Neural progenitor cell (in vitro differentiated cells): ENCODE data around the gene ZC3H18. TPM values are rescaled to one million over a fixed set of nuclear protein-coding genes. Genes with fewer than 3 reads are reported as not detected.

Source experiments
- DNase-seq: peaks from one replicate; pipeline ENCODE4 v3.0.0-alpha.2; 2016; ENCODE audit warnings: low spot score
- H2AFZ ChIP-seq: fragments of 200-600 bp; sonication (generic); replicated peaks from 2 replicates; pipeline ENCODE4 v1.6.1; 2016; ENCODE audit warnings: antibody characterized with exemption
- H3F3A ChIP-seq: fragments of 200-600 bp; sonication (generic); 2 replicates; pipeline ENCODE4 v1.6.1; 2016; ENCODE audit warnings: antibody characterized with exemption, low read depth
- H3K27ac ChIP-seq: fragments of 200-600 bp; sonication (generic); 2 replicates; pipeline ENCODE4 v1.5.1; 2016; ENCODE audit warnings: mild to moderate bottlenecking
- H3K27me3 ChIP-seq: fragments of 200-600 bp; sonication (generic); 2 replicates; pipeline ENCODE4 v1.6.1; 2016; ENCODE audit warnings: mild to moderate bottlenecking, moderate library complexity
- H3K36me3 ChIP-seq: fragments of 200-600 bp; sonication (generic); 2 replicates; pipeline ENCODE4 v1.5.1; 2016
- H3K4me1 ChIP-seq: fragments of 200-600 bp; sonication (generic); 2 replicates; pipeline ENCODE4 v1.6.1; 2016; ENCODE audit warnings: mixed run types
- H3K4me2 ChIP-seq: fragments of 200-600 bp; sonication (generic); 2 replicates; pipeline ENCODE4 v1.6.1; 2016
- H3K4me3 ChIP-seq: fragments of 200-600 bp; sonication (generic); 2 replicates; pipeline ENCODE4 v1.5.1; 2016
- H3K79me2 ChIP-seq: fragments of 200-600 bp; sonication (generic); 2 replicates; pipeline ENCODE4 v1.6.1; 2016; ENCODE audit warnings: low read depth
- H3K9ac ChIP-seq: fragments of 200-600 bp; sonication (generic); 2 replicates; pipeline ENCODE4 v1.6.1; 2016
- H3K9me3 ChIP-seq: fragments of 200-600 bp; sonication (generic); 2 replicates; pipeline ENCODE4 v1.5.1; 2016; ENCODE audit warnings: low read depth
- H4K20me1 ChIP-seq: fragments of 200-600 bp; sonication (generic); 2 replicates; pipeline ENCODE4 v1.6.1; 2016; ENCODE audit warnings: low read depth
- H3K27ac Mint-ChIP-seq: 3 replicates; pipeline ENCODE4 v1.8.0; 2021; ENCODE audit warnings: mixed read lengths
- H3K27me3 Mint-ChIP-seq: 2 replicates; pipeline ENCODE4 v1.8.0; 2022; ENCODE audit warnings: low read depth, mild to moderate bottlenecking, inconsistent platforms, moderate library complexity, mixed read lengths; ENCODE audit not compliant: insufficient read depth
- H3K36me3 Mint-ChIP-seq: 3 replicates; pipeline ENCODE4 v1.8.0; 2021; ENCODE audit warnings: mixed read lengths
- H3K4me1 Mint-ChIP-seq: 3 replicates; pipeline ENCODE4 v1.8.0; 2021; ENCODE audit warnings: mixed read lengths
- H3K4me3 Mint-ChIP-seq: 3 replicates; pipeline ENCODE4 v1.8.0; 2021; ENCODE audit warnings: mild to moderate bottlenecking, moderate library complexity, mixed read lengths
- H3K9me3 Mint-ChIP-seq: 3 replicates; pipeline ENCODE4 v1.8.0; 2020; ENCODE audit warnings: mixed read lengths
- EZH2 ChIP-seq: fragments of 200-600 bp; sonication (generic); IDR thresholded peaks from 2 replicates; pipeline ENCODE4 v1.6.1; 2017; ENCODE audit warnings: antibody characterized with exemption, mild to moderate bottlenecking, moderate library complexity
- EZH2phosphoT487 ChIP-seq: fragments of 200-600 bp; sonication (generic); IDR thresholded peaks from 2 replicates; pipeline ENCODE4 v1.6.1; 2017; ENCODE audit warnings: antibody characterized with exemption
- total RNA-seq: library from RNA; depleted of rRNA; stranded (reverse); fragments of >200 nt; gene quantifications from 2 replicates; pipeline ENCODE4 v1.2.3, GENCODE V29; 2015; ENCODE audit warnings: low replicate concordance
- TF ChIP-seq, protein P1 (sequence below): fragments of 200-600 bp; sonication (generic); IDR thresholded peaks from 2 replicates; pipeline ENCODE4 v1.5.1; 2017; ENCODE audit warnings: antibody characterized with exemption, mild to moderate bottlenecking

ZC3H18 gene
- total RNA-seq, 1 donor from 2014 or later: 24.2 TPM

GRCh38 chr16:88599092-88599733, 29.0 kb downstream of the ZC3H18 start:
- Histone ChIP-seq H3K4me1 (no peaks in the 10 kb centered on the region), H3K4me2 (no peak overlapping the region), H3K27ac (no peak overlapping the region), H3K36me3 (no peaks in the 10 kb centered on the region), H3K27me3 (no peaks in the 10 kb centered on the region), H4K20me1 (peaks cover 5% of the 10 kb centered on the region), H3K4me3 (no peak overlapping the region), H3K79me2 (peaks cover 16% of the 10 kb centered on the region), H3K9ac (no peak overlapping the region), H2AFZ (no peak overlapping the region), H3K9me3 (no peaks in the 10 kb centered on the region), H3F3A (no peaks in the 10 kb centered on the region)
- Mint-ChIP-seq H3K27ac (no peak overlapping the region), H3K27me3 (peaks cover 2% of the 10 kb centered on the region), H3K4me1 (no peaks in the 10 kb centered on the region), H3K36me3 (peaks cover 16% of the 10 kb centered on the region), H3K4me3 (no peak overlapping the region), H3K9me3 (no peaks in the 10 kb centered on the region)
- TF ChIP-seq EZH2phosphoT487 (no peak), EZH2 (no peak)
- TF ChIP-seq, protein P1, sequence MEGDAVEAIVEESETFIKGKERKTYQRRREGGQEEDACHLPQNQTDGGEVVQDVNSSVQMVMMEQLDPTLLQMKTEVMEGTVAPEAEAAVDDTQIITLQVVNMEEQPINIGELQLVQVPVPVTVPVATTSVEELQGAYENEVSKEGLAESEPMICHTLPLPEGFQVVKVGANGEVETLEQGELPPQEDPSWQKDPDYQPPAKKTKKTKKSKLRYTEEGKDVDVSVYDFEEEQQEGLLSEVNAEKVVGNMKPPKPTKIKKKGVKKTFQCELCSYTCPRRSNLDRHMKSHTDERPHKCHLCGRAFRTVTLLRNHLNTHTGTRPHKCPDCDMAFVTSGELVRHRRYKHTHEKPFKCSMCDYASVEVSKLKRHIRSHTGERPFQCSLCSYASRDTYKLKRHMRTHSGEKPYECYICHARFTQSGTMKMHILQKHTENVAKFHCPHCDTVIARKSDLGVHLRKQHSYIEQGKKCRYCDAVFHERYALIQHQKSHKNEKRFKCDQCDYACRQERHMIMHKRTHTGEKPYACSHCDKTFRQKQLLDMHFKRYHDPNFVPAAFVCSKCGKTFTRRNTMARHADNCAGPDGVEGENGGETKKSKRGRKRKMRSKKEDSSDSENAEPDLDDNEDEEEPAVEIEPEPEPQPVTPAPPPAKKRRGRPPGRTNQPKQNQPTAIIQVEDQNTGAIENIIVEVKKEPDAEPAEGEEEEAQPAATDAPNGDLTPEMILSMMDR: no peak
- no peak for DNase-seq

GRCh38 chr16:88599825-88600538, 29.8 kb downstream of the ZC3H18 start:
- Histone ChIP-seq H4K20me1 (peaks cover 5% of the 10 kb centered on the region), H2AFZ (no peak overlapping the region), H3K9me3 (no peaks in the 10 kb centered on the region), H3K79me2 (peaks cover 8% of the 10 kb centered on the region), H3K4me3 (no peak overlapping the region), H3K9ac (no peak overlapping the region), H3K27me3 (no peaks in the 10 kb centered on the region), H3K4me1 (no peaks in the 10 kb centered on the region), H3F3A (no peaks in the 10 kb centered on the region), H3K4me2 (no peak overlapping the region), H3K27ac (no peak overlapping the region), H3K36me3 (no peaks in the 10 kb centered on the region)
- H3K9me3 Mint-ChIP-seq: no peaks in the 10 kb centered on the region
- peaks cover 2% of the 10 kb centered on the region for H3K27me3 Mint-ChIP-seq
- TF ChIP-seq, protein P1: no peak
- no peak for TF ChIP-seq EZH2
- TF ChIP-seq EZH2phosphoT487: no peak
- no peak for DNase-seq
- H3K4me1 Mint-ChIP-seq: no peaks in the 10 kb centered on the region
- H3K4me3 Mint-ChIP-seq: no peak overlapping the region
- peaks cover 16% of the 10 kb centered on the region for H3K36me3 Mint-ChIP-seq
- H3K27ac Mint-ChIP-seq: no peak overlapping the region

DNA sequence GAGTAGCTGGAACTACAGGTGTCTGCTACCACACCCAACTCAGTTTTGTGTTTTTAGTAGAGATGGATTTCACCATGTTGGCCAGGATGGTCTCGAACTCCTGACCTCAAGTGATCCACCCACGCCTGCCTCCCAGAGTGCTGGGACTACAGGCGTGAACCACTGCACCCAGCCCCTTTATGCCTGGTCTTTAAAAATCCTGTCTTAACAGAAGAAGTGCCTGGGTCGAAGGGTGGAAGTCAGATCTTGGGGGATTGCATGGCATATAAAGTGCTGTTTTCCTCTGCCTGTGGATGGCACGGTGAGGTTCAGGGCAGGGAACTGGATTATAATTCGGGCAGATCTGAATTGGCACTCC, 30.3 kb downstream of the ZC3H18 start:
- Mint-ChIP-seq H3K4me1 (no peaks in the 10 kb centered on the region), H3K27me3 (peaks cover 2% of the 10 kb centered on the region), H3K27ac (no peak overlapping the region), H3K4me3 (no peak overlapping the region), H3K36me3 (peaks cover 16% of the 10 kb centered on the region), H3K9me3 (no peaks in the 10 kb centered on the region)
- no peak overlapping the region for H3K27ac ChIP-seq
- no peaks in the 10 kb centered on the region for H3F3A ChIP-seq
- no peaks in the 10 kb centered on the region for H3K4me1 ChIP-seq
- H4K20me1 ChIP-seq: peaks cover 5% of the 10 kb centered on the region
- H3K79me2 ChIP-seq: peaks cover 4% of the 10 kb centered on the region
- no peaks in the 10 kb centered on the region for H3K9me3 ChIP-seq
- DNase-seq: no peak
- no peak overlapping the region for H2AFZ ChIP-seq
- no peaks in the 10 kb centered on the region for H3K27me3 ChIP-seq
- TF ChIP-seq, protein P1: no peak
- H3K9ac ChIP-seq: no peak overlapping the region
- no peak overlapping the region for H3K4me2 ChIP-seq
- no peaks in the 10 kb centered on the region for H3K36me3 ChIP-seq
- no peak overlapping the region for H3K4me3 ChIP-seq
